Osteoblast (primary cell): ENCODE data around the gene SH2D3A. TPM values are rescaled to one million over a fixed set of nuclear protein-coding genes. Genes with fewer than 3 reads are reported as not detected.
A peak's percentile ranks its signal among the peaks of the same experiment; 100 is the strongest.
"Not testable (repeated sequence)": the region's sequence is repeated elsewhere in the genome, so short reads cannot be mapped to it uniquely, and the experiment has no call there.

Source experiments
- DNase-seq: peaks from one replicate; pipeline ENCODE4 v3.0.0; 2011; ENCODE audit warnings: low spot score, mixed read lengths; ENCODE audit not compliant: insufficient read length; ENCODE audit errors: missing footprints
- H2AFZ ChIP-seq: 2 replicates; pipeline ENCODE4 v1.6.0; 2011; ENCODE audit warnings: mild to moderate bottlenecking, low read length
- H3K27ac ChIP-seq: 2 replicates; pipeline ENCODE4 v1.5.1; 2011; ENCODE audit warnings: mild to moderate bottlenecking, low read depth, low read length, moderate library complexity
- H3K27me3 ChIP-seq: 2 replicates; pipeline ENCODE4 v1.6.0; 2012; ENCODE audit warnings: mild to moderate bottlenecking, control low read depth, inconsistent platforms, low read length, moderate library complexity; ENCODE audit not compliant: insufficient read depth
- H3K36me3 ChIP-seq: 2 replicates; pipeline ENCODE4 v1.5.1; 2011; ENCODE audit warnings: mild to moderate bottlenecking, low read length, control low read depth, moderate library complexity; ENCODE audit not compliant: insufficient read depth
- H3K4me1 ChIP-seq: 2 replicates; pipeline ENCODE4 v1.5.1; 2011; ENCODE audit warnings: mild to moderate bottlenecking, low read length, control low read depth, moderate library complexity; ENCODE audit not compliant: insufficient read depth
- H3K4me2 ChIP-seq: 2 replicates; pipeline ENCODE4 v1.6.0; 2011; ENCODE audit warnings: mild to moderate bottlenecking, low read length; ENCODE audit not compliant: insufficient read depth
- H3K4me3 ChIP-seq: fragments of 200-600 bp; sonication (generic); 3 replicates; pipeline ENCODE4 v1.5.1; 2012; ENCODE audit warnings: mild to moderate bottlenecking, low read length, inconsistent platforms; ENCODE audit not compliant: insufficient read depth
- H3K79me2 ChIP-seq: 2 replicates; pipeline ENCODE4 v1.6.0; 2012; ENCODE audit warnings: mild to moderate bottlenecking, low read length, control low read depth, inconsistent platforms; ENCODE audit not compliant: insufficient read depth
- H3K9me3 ChIP-seq: 2 replicates; pipeline ENCODE4 v1.5.1; 2011; ENCODE audit warnings: low read depth, low read length, control low read depth
- H4K20me1 ChIP-seq: 2 replicates; pipeline ENCODE4 v1.6.0; 2012; ENCODE audit warnings: mild to moderate bottlenecking, low read length, control low read depth; ENCODE audit not compliant: insufficient read depth
- CTCF ChIP-seq: IDR thresholded peaks from 2 replicates; pipeline ENCODE4 v1.5.1; 2011; ENCODE audit warnings: mild to moderate bottlenecking, low read depth, low read length, moderate library complexity; ENCODE audit errors: extremely low read depth
- total RNA-seq: library from RNA; depleted of rRNA; stranded (reverse); fragments of >200 nt; gene quantifications from 2 replicates; pipeline ENCODE4 v1.2.3, GENCODE V29; 2012

The SH2D3A gene
- total RNA-seq, 1 donor: not detected

- Histone ChIP-seq H3K36me3 (no peaks in the 10 kb centered on the region), H3K4me2 (no peak within 1 kb of the TSS), H3K4me3 (no peak within 1 kb of the TSS), H3K27ac (no peak within 1 kb of the TSS), H3K27me3 (peaks cover 7% of the 10 kb centered on the region), H3K9me3 (no peaks in the 10 kb centered on the region), H2AFZ (no peak within 1 kb of the TSS), H3K4me1 (no peaks in the 10 kb centered on the region), H3K79me2 (no peaks in the 10 kb centered on the region), H4K20me1 (no peaks in the 10 kb centered on the region)
- peak; percentile 58 for DNase-seq
- TF ChIP-seq CTCF: no peak
These were observed 5.0 kb upstream of the SH2D3A start, which contains the start of gene VAV1 for GRCh38 chr19:6772028-6772865. Gene VAV1 (plus strand): TSS chr19:6772708. CDS start chr19:6772808, 100 bp downstream.

GRCh38 chr19:6771648-6772027 lies 4.4 kb upstream of the SH2D3A start:
- H3K27me3 ChIP-seq: peaks cover 13% of the 10 kb centered on the region
- DNase-seq, H3K36me3 ChIP-seq, H3K9me3 ChIP-seq, H2AFZ ChIP-seq, H3K4me2 ChIP-seq, H3K4me3 ChIP-seq, H3K4me1 ChIP-seq, H4K20me1 ChIP-seq, H3K27ac ChIP-seq, H3K79me2 ChIP-seq: not testable (repeated sequence)

- H3K36me3 ChIP-seq: no peaks in the 10 kb centered on the region
- H2AFZ ChIP-seq: no peak overlapping the region
- no peaks in the 10 kb centered on the region for H4K20me1 ChIP-seq
- H3K4me2 ChIP-seq: no peak overlapping the region
- H3K4me3 ChIP-seq: no peak overlapping the region
- no peaks in the 10 kb centered on the region for H3K4me1 ChIP-seq
- H3K27me3 ChIP-seq: peaks cover 22% of the 10 kb centered on the region
- DNase-seq: peak; percentile 86
- peak; percentile 37 for TF ChIP-seq CTCF
- H3K9me3 ChIP-seq: no peaks in the 10 kb centered on the region
- no peaks in the 10 kb centered on the region for H3K79me2 ChIP-seq
- H3K27ac ChIP-seq: no peak overlapping the region
These were observed 1.9 kb upstream of the SH2D3A start for GRCh38 chr19:6769006-6769619.

GRCh38 chr19:6768236-6768785 lies 1.1 kb upstream of the SH2D3A start:
- no peaks in the 10 kb centered on the region for H3K9me3 ChIP-seq
- no peaks in the 10 kb centered on the region for H3K36me3 ChIP-seq
- H3K4me1 ChIP-seq: no peaks in the 10 kb centered on the region
- H3K4me2 ChIP-seq: no peak overlapping the region
- no peak for DNase-seq
- H3K79me2 ChIP-seq: no peaks in the 10 kb centered on the region
- H3K4me3 ChIP-seq: no peak overlapping the region
- peaks cover 22% of the 10 kb centered on the region for H3K27me3 ChIP-seq
- no peak overlapping the region for H3K27ac ChIP-seq
- no peak overlapping the region for H2AFZ ChIP-seq
- no peaks in the 10 kb centered on the region for H4K20me1 ChIP-seq
- no peak for TF ChIP-seq CTCF
